Measurements from ENCODE around the gene ABHD5. TPM values are rescaled to one million over a fixed set of nuclear protein-coding genes. Genes with fewer than 3 reads are reported as not detected.
"Not testable (repeated sequence)": the region's sequence is repeated elsewhere in the genome, so short reads cannot be mapped to it uniquely, and the experiment has no call there.

The ABHD5 gene
- total RNA-seq, 1 experiment from 2014 or later: 10.5 TPM

- not testable (repeated sequence) for H3K4me3 ChIP-seq (ENCODE audit: low read depth in 2 of 2, low read length in 2 of 2); BruUV-seq (replicated peaks)
Observed at GRCh38 chr3:43678887-43679449, 11.8 kb upstream of the ABHD5 start.

GRCh38 chr3:43680857-43681256 lies 9.9 kb upstream of the ABHD5 start:
- H3K4me1 ChIP-seq (ENCODE audit: control insufficient read depth, insufficient read depth, low read length); in situ Hi-C loops (cut with HindIII; ENCODE audit: low pct_unique_long_range_greater_than_20kb, low sequenced_read_pairs); BruUV-seq (replicated peaks); DNase-seq (ENCODE audit: low read depth, low spot score); H3K36me3 ChIP-seq (ENCODE audit: control insufficient read depth, insufficient read depth, low read length); POLR2A ChIA-PET; H3K27ac ChIP-seq (ENCODE audit: low read length); H3K27me3 ChIP-seq (ENCODE audit: control insufficient read depth, insufficient read depth, low read length); H3K4me3 ChIP-seq (ENCODE audit: low read depth in 2 of 2, low read length in 2 of 2); intact Hi-C loops (cut with micrococcal nuclease; ENCODE audit: unreplicated experiment); ATAC-seq; CTCF ChIA-PET; H3K9me3 ChIP-seq (ENCODE audit: control insufficient read depth, insufficient read depth, low read depth, low read length): not testable (repeated sequence)

More at GRCh38 chr3:43678887-43679449, 11.8 kb upstream of the ABHD5 start:
- CTCF ChIA-PET; intact Hi-C loops (cut with micrococcal nuclease; ENCODE audit: unreplicated experiment); H3K27ac ChIP-seq (ENCODE audit: low read length); ATAC-seq; H3K4me1 ChIP-seq (ENCODE audit: control insufficient read depth, insufficient read depth, low read length); H3K36me3 ChIP-seq (ENCODE audit: control insufficient read depth, insufficient read depth, low read length); in situ Hi-C loops (cut with HindIII; ENCODE audit: low pct_unique_long_range_greater_than_20kb, low sequenced_read_pairs); H3K27me3 ChIP-seq (ENCODE audit: control insufficient read depth, insufficient read depth, low read length); DNase-seq (ENCODE audit: low read depth, low spot score); H3K9me3 ChIP-seq (ENCODE audit: control insufficient read depth, insufficient read depth, low read depth, low read length): not testable (repeated sequence)
- POLR2A ChIA-PET: interaction anchor here (0.6 kb wide), 1 partner anchor 372 kb away, joined by 3 read pairs; no protein-coding TSS in a partner anchor

- Histone ChIP-seq H3K9me3 (ENCODE audit: control insufficient read depth, insufficient read depth, low read depth, low read length) (no peaks in the 10 kb centered on the region), H3K4me3 (ENCODE audit: low read depth in 2 of 2, low read length in 2 of 2) (no peak overlapping the region), H3K27me3 (ENCODE audit: control insufficient read depth, insufficient read depth, low read length) (no peaks in the 10 kb centered on the region), H3K36me3 (ENCODE audit: control insufficient read depth, insufficient read depth, low read length) (no peaks in the 10 kb centered on the region), H3K4me1 (ENCODE audit: control insufficient read depth, insufficient read depth, low read length) (no peaks in the 10 kb centered on the region), H3K27ac (ENCODE audit: low read length) (no peak overlapping the region)
- TF ChIP-seq REST (IDR thresholded peaks at IDR 0.05; ENCODE audit: insufficient read depth in 1 of 2, low read depth in 2 of 2, low read length in 1 of 2) (no peak), CTCF (IDR thresholded peaks at IDR 0.05) (no peak), TCF7L2 (IDR thresholded peaks at IDR 0.05; ENCODE audit: low read depth, low read length) (no peak), SIN3A (IDR thresholded peaks at IDR 0.05; ENCODE audit: borderline replicate concordance, insufficient read depth, low read depth, low read length) (no peak), POLR2AphosphoS5 (IDR thresholded peaks at IDR 0.05; ENCODE audit: low read depth, low read length) (no peak)
- ATAC-seq (no peak), DNase-seq (ENCODE audit: low read depth, low spot score) (no peak)
- POLR2A ChIA-PET: no interaction called here
- intact Hi-C loops (cut with micrococcal nuclease; ENCODE audit: unreplicated experiment): no loop called here
- CTCF ChIA-PET: no interaction called here
- in situ Hi-C loops (cut with HindIII; ENCODE audit: low pct_unique_long_range_greater_than_20kb, low sequenced_read_pairs): no loop called here
- no TSS peak for BruUV-seq (replicated peaks)
Observed at GRCh38 chr3:43684944-43685343, 5.8 kb upstream of the ABHD5 start.

Data from Panc1 (cell line).